Body of pancreas (tissue), 4 donors: Measurements from ENCODE around the gene BAZ2B.

Source experiments
- CTCF ChIP-seq, 7 experiments: fragments of 450-650 bp in 4 of 7; fragments of 200-600 bp in 3 of 7; sonication (generic) in 3 of 7; IDR thresholded peaks; one replicate each; pipeline ENCODE4 v1.5.1; 2016 to 2019; ENCODE audit warnings: antibody characterized with exemption in 7 of 7
- POLR2A ChIP-seq, 3 donors: fragments of 450-650 bp; IDR thresholded peaks; one replicate each; pipeline ENCODE4 v1.6.1; 2016; ENCODE audit warnings: antibody characterized with exemption in 3 of 3, mild to moderate bottlenecking in 2 of 3

- no peak for TF ChIP-seq CTCF (IDR thresholded peaks at IDR 0.05)
- no peak for TF ChIP-seq POLR2A (IDR thresholded peaks at IDR 0.05)
Measured at GRCh38 chr2:159551806-159552205, 64.5 kb downstream of the BAZ2B start.
